CD14-positive monocyte (primary cell): ENCODE results near the gene SLC26A1. TPM values are rescaled to one million over a fixed set of nuclear protein-coding genes. Genes with fewer than 3 reads are reported as not detected.

Experiments used
- DNase-seq, 3 donors: peaks; one replicate each; pipeline ENCODE4 v3.0.0-alpha.2; 2011 to 2022
- H2AFZ ChIP-seq: 2 replicates; pipeline ENCODE4 v1.6.0; 2012; ENCODE audit warnings: mild to moderate bottlenecking, low read depth, low read length, inconsistent platforms; ENCODE audit not compliant: insufficient read depth, poor library complexity, severe bottlenecking
- H3K27ac ChIP-seq, 2 donors: 1 replicate in 1 of 2; 2 replicates in 1 of 2; pipeline ENCODE4 v1.5.1; 2012 to 2013; ENCODE audit warnings: low read length in 2 of 2, control low read depth in 1 of 2, inconsistent platforms in 1 of 2, low read depth in 1 of 2, mild to moderate bottlenecking in 1 of 2
- H3K27me3 ChIP-seq, 2 donors: one replicate each; pipeline versions ENCODE4 v1.6.0 to v1.6.1; 2011 to 2013; ENCODE audit warnings: low read length in 2 of 2; ENCODE audit not compliant: control insufficient read depth in 2 of 2, insufficient read depth in 2 of 2
- H3K36me3 ChIP-seq, 2 donors: replicated peaks in 1 of 2; 1 replicate in 1 of 2; 2 replicates in 1 of 2; pipeline versions ENCODE4 v1.5.1 to v1.6.1; 2012 to 2013; ENCODE audit warnings: low read length in 2 of 2, control low read depth in 1 of 2, inconsistent platforms in 1 of 2, mild to moderate bottlenecking in 1 of 2; ENCODE audit not compliant: insufficient read depth in 2 of 2, control insufficient read depth in 1 of 2
- H3K4me1 ChIP-seq, 2 donors: 1 replicate in 1 of 2; 2 replicates in 1 of 2; pipeline versions ENCODE4 v1.5.1 to v1.6.1; 2012 to 2013; ENCODE audit warnings: low read length in 2 of 2, control low read depth in 1 of 2, inconsistent platforms in 1 of 2, mild to moderate bottlenecking in 1 of 2, moderate library complexity in 1 of 2; ENCODE audit not compliant: insufficient read depth in 2 of 2, control insufficient read depth in 1 of 2
- H3K4me2 ChIP-seq: replicated peaks from 2 replicates; pipeline ENCODE3; 2012; ENCODE audit warnings: low read length, moderate library complexity, mild to moderate bottlenecking; ENCODE audit not compliant: poor library complexity, severe bottlenecking; ENCODE audit errors: extremely low read depth
- H3K4me3 ChIP-seq, 3 experiments: fragments of 200-600 bp in 1 of 3; sonication (generic) in 1 of 3; replicated peaks in 1 of 3; 1 replicate in 2 of 3; 2 replicates in 1 of 3; pipeline ENCODE4 v1.5.1; 2011 to 2013; ENCODE audit warnings: low read length in 3 of 3, mild to moderate bottlenecking in 3 of 3, control low read depth in 2 of 3, low read depth in 2 of 3, inconsistent platforms in 1 of 3, moderate library complexity in 1 of 3
- H3K79me2 ChIP-seq: 2 replicates; pipeline ENCODE4 v1.6.0; 2012; ENCODE audit warnings: mild to moderate bottlenecking, control low read depth, inconsistent platforms, low read length, moderate library complexity; ENCODE audit not compliant: insufficient read depth
- H3K9ac ChIP-seq: 2 replicates; pipeline ENCODE4 v1.6.0; 2017; ENCODE audit warnings: low read length, mild to moderate bottlenecking; ENCODE audit not compliant: insufficient read depth, poor library complexity, severe bottlenecking
- H3K9me3 ChIP-seq, 2 donors: replicated peaks in 1 of 2; 1 replicate in 1 of 2; 2 replicates in 1 of 2; pipeline versions ENCODE4 v1.5.1 to v1.6.1; 2012 to 2013; ENCODE audit warnings: low read length in 2 of 2, control low read depth in 1 of 2; ENCODE audit not compliant: control insufficient read depth in 1 of 2, insufficient read depth in 1 of 2
- H4K20me1 ChIP-seq: 2 replicates; pipeline ENCODE4 v1.6.0; 2012; ENCODE audit warnings: mild to moderate bottlenecking, low read length, control low read depth, moderate library complexity; ENCODE audit not compliant: insufficient read depth
- H3K27ac Mint-ChIP-seq, 7 donors: one replicate each; pipeline ENCODE4 v1.8.0; 2020; ENCODE audit warnings: mild to moderate bottlenecking in 7 of 7, mixed read lengths in 7 of 7, moderate library complexity in 6 of 7, inconsistent platforms in 2 of 7
- H3K27me3 Mint-ChIP-seq, 3 donors: one replicate each; pipeline ENCODE4 v1.8.0; 2021 to 2022; ENCODE audit warnings: low read depth in 3 of 3, mild to moderate bottlenecking in 3 of 3, mixed read lengths in 3 of 3, moderate library complexity in 3 of 3, inconsistent platforms in 1 of 3
- H3K36me3 Mint-ChIP-seq, 2 donors: one replicate each; pipeline ENCODE4 v1.8.0; 2020; ENCODE audit warnings: mixed read lengths in 2 of 2, inconsistent platforms in 1 of 2, mild to moderate bottlenecking in 1 of 2
- H3K4me1 Mint-ChIP-seq: one replicate; pipeline ENCODE4 v1.8.0; 2020; ENCODE audit warnings: mild to moderate bottlenecking, mixed read lengths
- H3K4me3 Mint-ChIP-seq, 2 donors: one replicate each; pipeline ENCODE4 v1.8.0; 2020; ENCODE audit warnings: mild to moderate bottlenecking in 2 of 2, mixed read lengths in 2 of 2, moderate library complexity in 1 of 2
- H3K9me3 Mint-ChIP-seq, 7 donors: one replicate each; pipeline ENCODE4 v1.8.0; 2020 to 2022; ENCODE audit warnings: mixed read lengths in 7 of 7, mild to moderate bottlenecking in 6 of 7, moderate library complexity in 6 of 7, inconsistent platforms in 2 of 7
- CTCF ChIP-seq: fragments of 200-600 bp; IDR thresholded peaks from one replicate; pipeline ENCODE4 v1.8.0; 2022; ENCODE audit warnings: antibody characterized with exemption, mild to moderate bottlenecking
- WGBS: methylation state at CpG from one replicate; pipeline ENCODE4 v1.1.5; 2013; ENCODE audit warnings: missing lambda C conversion rate; ENCODE audit not compliant: insufficient coverage; 5-methylcytosine and 5-hydroxymethylcytosine counted together
- intact Hi-C, 2 donors: fragments of 100-400 bp; cut with micrococcal nuclease; formaldehyde crosslinking; loops; one replicate each; pipeline versions ENCODE4 v1.15.0 to v1.15.1; 2023
- polyA plus RNA-seq, 3 donors: library from polyadenylated mRNA; depleted of rRNA in 1 of 3; unstranded in 2 of 3; stranded (reverse) in 1 of 3; fragments of 300-500 nt in 2 of 3; fragments of >200 nt in 1 of 3; fragmentation: Illumina TruSeq in 2 of 3; gene quantifications; 1 replicate in 2 of 3; 2 replicates in 1 of 3; pipeline ENCODE4 v1.2.3, GENCODE V29; 2012 to 2021

Gene SLC26A1
- polyA plus RNA-seq, 3 donors, result 0.16 to 0.37 (median 0.18) TPM

- Mint-ChIP-seq H3K4me1 (no peaks in the 10 kb centered on the region), H3K4me3 (no peak overlapping the region), H3K27ac (peak overlapping the region in 1 of 7 donors; percentile 2), H3K27me3 (no peaks in the 10 kb centered on the region), H3K36me3 (peaks cover 50 to 79% of the 10 kb centered on the region in 2 donors), H3K9me3 (peaks cover 0 to 6% (median 0%) of the 10 kb centered on the region in 7 donors)
- 99% methylated on average over 10 of the region's 17 CpGs for WGBS
- no peaks in the 10 kb centered on the region for H3K4me1 ChIP-seq
- no peaks in the 10 kb centered on the region for H3K79me2 ChIP-seq
- no peak overlapping the region for H3K27ac ChIP-seq
- no peak for DNase-seq
- intact Hi-C loops, result no loop called here
- H3K4me3 ChIP-seq, result no peak overlapping the region
- peaks cover 46 to 82% of the 10 kb centered on the region in 2 donors for H3K36me3 ChIP-seq
- H3K9me3 ChIP-seq, result no peaks in the 10 kb centered on the region
- no peak overlapping the region for H3K9ac ChIP-seq
- H3K4me2 ChIP-seq, result no peak overlapping the region
- no peak for TF ChIP-seq CTCF
- peaks cover 17% of the 10 kb centered on the region for H4K20me1 ChIP-seq
- no peak overlapping the region for H2AFZ ChIP-seq
- H3K27me3 ChIP-seq, result no peaks in the 10 kb centered on the region
These were observed 38.8 kb downstream of the SLC26A1 start for GRCh38 chr4:954211-955020.

- Mint-ChIP-seq H3K27ac (no peak overlapping the region), H3K27me3 (no peaks in the 10 kb centered on the region), H3K4me1 (no peaks in the 10 kb centered on the region), H3K36me3 (peaks cover 47 to 72% of the 10 kb centered on the region in 2 donors), H3K4me3 (no peak overlapping the region), H3K9me3 (peaks cover 0 to 6% (median 0%) of the 10 kb centered on the region in 7 donors)
- Histone ChIP-seq H3K27me3 (no peaks in the 10 kb centered on the region), H3K9ac (no peak overlapping the region), H2AFZ (no peak overlapping the region), H3K9me3 (no peaks in the 10 kb centered on the region), H3K79me2 (no peaks in the 10 kb centered on the region), H3K27ac (no peak overlapping the region), H3K4me3 (no peak overlapping the region), H4K20me1 (peaks cover 16% of the 10 kb centered on the region), H3K4me2 (no peak overlapping the region), H3K4me1 (no peaks in the 10 kb centered on the region), H3K36me3 (peaks cover 43 to 74% of the 10 kb centered on the region in 2 donors)
- intact Hi-C loops, result no loop called here
- DNase-seq, result no peak
- no peak for TF ChIP-seq CTCF
- 96% methylated on average over 9 of the region's 13 CpGs for WGBS
These were observed 39.7 kb downstream of the SLC26A1 start for GRCh38 chr4:953574-953915.
